H9 (cell line): ENCODE results near the gene LRMDA. TPM values are rescaled to one million over a fixed set of nuclear protein-coding genes. Genes with fewer than 3 reads are reported as not detected.

ENCODE experiments used
- DNase-seq: peaks from one replicate; pipeline ENCODE4 v3.0.0-alpha.2; 2017
- H2AFZ ChIP-seq: one replicate; pipeline ENCODE4 v1.6.1; 2013; ENCODE audit warnings: mild to moderate bottlenecking, low read length, control low read depth, moderate library complexity
- H2AK5ac ChIP-seq: 2 replicates; pipeline ENCODE4 v1.6.1; 2013; ENCODE audit warnings: low read length, control low read depth, mixed read lengths; ENCODE audit not compliant: insufficient read length
- H2BK120ac ChIP-seq: one replicate; pipeline ENCODE4 v1.6.1; 2013; ENCODE audit warnings: low read depth, mild to moderate bottlenecking, low read length, control low read depth, inconsistent platforms; ENCODE audit not compliant: poor library complexity, severe bottlenecking
- H2BK12ac ChIP-seq: 2 replicates; pipeline ENCODE4 v1.6.1; 2013; ENCODE audit warnings: low read length, control low read depth, mixed read lengths, low read depth; ENCODE audit not compliant: insufficient read length
- H2BK15ac ChIP-seq: 2 replicates; pipeline ENCODE4 v1.6.1; 2013; ENCODE audit warnings: low read depth, low read length, control low read depth
- H2BK20ac ChIP-seq: one replicate; pipeline ENCODE4 v1.6.1; 2013; ENCODE audit warnings: low read depth, mild to moderate bottlenecking, low read length, control low read depth, inconsistent platforms; ENCODE audit not compliant: poor library complexity, severe bottlenecking
- H2BK5ac ChIP-seq: 2 replicates; pipeline ENCODE4 v1.6.1; 2013; ENCODE audit warnings: low read length, control low read depth, mixed read lengths; ENCODE audit not compliant: insufficient read length
- H3K14ac ChIP-seq: 2 replicates; pipeline ENCODE4 v1.6.1; 2013; ENCODE audit warnings: low read length, control low read depth; ENCODE audit not compliant: insufficient read depth
- H3K18ac ChIP-seq: 2 replicates; pipeline ENCODE4 v1.6.1; 2013; ENCODE audit warnings: low read depth, mild to moderate bottlenecking, mixed read lengths, low read length, control low read depth; ENCODE audit not compliant: insufficient read length
- H3K23ac ChIP-seq: 2 replicates; pipeline ENCODE4 v1.6.1; 2013; ENCODE audit warnings: low read length, control low read depth, mixed read lengths, low read depth; ENCODE audit not compliant: insufficient read length
- H3K23me2 ChIP-seq: 2 replicates; pipeline ENCODE4 v1.6.1; 2013; ENCODE audit warnings: low read depth, mild to moderate bottlenecking, mixed read lengths, low read length, control low read depth; ENCODE audit not compliant: insufficient read length, poor library complexity, severe bottlenecking
- H3K27ac ChIP-seq: 2 replicates; pipeline ENCODE4 v1.5.1; 2013; ENCODE audit warnings: low read length, control low read depth, mixed read lengths, low read depth; ENCODE audit not compliant: insufficient read length
- H3K27me3 ChIP-seq: 2 replicates; pipeline ENCODE4 v1.6.1; 2013; ENCODE audit warnings: low read length, control low read depth, inconsistent platforms; ENCODE audit not compliant: insufficient read depth
- H3K4ac ChIP-seq: 2 replicates; pipeline ENCODE4 v1.6.1; 2013; ENCODE audit warnings: low read depth, mild to moderate bottlenecking, control low read depth, inconsistent platforms, low read length, moderate library complexity
- H3K4me1 ChIP-seq: 2 replicates; pipeline ENCODE4 v1.6.1; 2013; ENCODE audit warnings: low read length, control low read depth, inconsistent platforms; ENCODE audit not compliant: insufficient read depth
- H3K4me2 ChIP-seq: 2 replicates; pipeline ENCODE4 v1.6.1; 2013; ENCODE audit warnings: low read length, control low read depth, mixed read lengths; ENCODE audit not compliant: insufficient read length, insufficient read depth
- H3K56ac ChIP-seq: 2 replicates; pipeline ENCODE4 v1.6.1; 2013; ENCODE audit warnings: low read depth, mild to moderate bottlenecking, mixed read lengths, low read length, control low read depth; ENCODE audit not compliant: insufficient read length
- H3K79me1 ChIP-seq: 2 replicates; pipeline ENCODE4 v1.6.1; 2013; ENCODE audit warnings: low read depth, mild to moderate bottlenecking, moderate library complexity, low read length, control low read depth, inconsistent platforms; ENCODE audit not compliant: insufficient read depth, poor library complexity, severe bottlenecking
- H3K79me2 ChIP-seq: 2 replicates; pipeline ENCODE4 v1.6.1; 2013; ENCODE audit warnings: low read length, control low read depth, inconsistent platforms; ENCODE audit not compliant: insufficient read depth
- H3K9ac ChIP-seq: 2 replicates; pipeline ENCODE4 v1.6.1; 2013; ENCODE audit warnings: low read length, control low read depth, mixed read lengths; ENCODE audit not compliant: insufficient read length; ENCODE audit errors: extremely low read depth
- H3K9me3 ChIP-seq: one replicate; pipeline ENCODE4 v1.6.1; 2013; ENCODE audit warnings: low read depth, low read length, inconsistent platforms; ENCODE audit not compliant: control insufficient read depth
- H3T11ph ChIP-seq: one replicate; pipeline ENCODE4 v1.6.1; 2013; ENCODE audit warnings: mild to moderate bottlenecking, low read length, control low read depth, inconsistent platforms
- H4K20me1 ChIP-seq: one replicate; pipeline ENCODE4 v1.6.1; 2013; ENCODE audit not compliant: control insufficient read depth, insufficient read length, insufficient read depth
- H4K5ac ChIP-seq: 2 replicates; pipeline ENCODE4 v1.6.1; 2013; ENCODE audit warnings: low read depth, mild to moderate bottlenecking, mixed read lengths, low read length, control low read depth; ENCODE audit not compliant: insufficient read length
- H4K8ac ChIP-seq: replicated peaks from 2 replicates; pipeline ENCODE4 v1.6.1; 2013; ENCODE audit warnings: low read length, control low read depth, mixed read lengths, low read depth; ENCODE audit not compliant: insufficient read length
- H4K91ac ChIP-seq: 2 replicates; pipeline ENCODE4 v1.6.1; 2013; ENCODE audit warnings: low read depth, mild to moderate bottlenecking, moderate library complexity, mixed read lengths, low read length, control low read depth; ENCODE audit not compliant: insufficient read length
- H3K27ac Mint-ChIP-seq, 3 experiments: 2 replicates in 2 of 3; 3 replicates in 1 of 3; pipeline ENCODE4 v1.8.0; 2020 to 2021; ENCODE audit warnings: mixed read lengths in 3 of 3, mild to moderate bottlenecking in 1 of 3, moderate library complexity in 1 of 3
- H3K27me3 Mint-ChIP-seq: 2 replicates; pipeline ENCODE4 v1.8.0; 2021; ENCODE audit warnings: low read depth, mild to moderate bottlenecking, moderate library complexity, mixed read lengths
- H3K36me3 Mint-ChIP-seq, 3 experiments: 2 replicates in 2 of 3; 3 replicates in 1 of 3; pipeline ENCODE4 v1.8.0; 2020 to 2021; ENCODE audit warnings: low read depth in 3 of 3, mixed read lengths in 3 of 3; ENCODE audit not compliant: insufficient read depth in 1 of 3
- H3K4me1 Mint-ChIP-seq, 2 experiments: 2 replicates each; pipeline ENCODE4 v1.8.0; 2020; ENCODE audit warnings: mixed read lengths in 2 of 2
- H3K4me3 Mint-ChIP-seq, 2 experiments: 2 replicates in 1 of 2; 3 replicates in 1 of 2; pipeline ENCODE4 v1.8.0; 2020 to 2021; ENCODE audit warnings: mild to moderate bottlenecking in 2 of 2, mixed read lengths in 2 of 2, moderate library complexity in 1 of 2
- H3K9me3 Mint-ChIP-seq, 2 experiments: 2 replicates in 1 of 2; 3 replicates in 1 of 2; pipeline ENCODE4 v1.8.0; 2020; ENCODE audit warnings: mild to moderate bottlenecking in 2 of 2, mixed read lengths in 2 of 2, moderate library complexity in 1 of 2
- CTCF ChIP-seq: fragments of 200-600 bp; sonication (generic); conservative IDR thresholded peaks from 3 replicates; pipeline ENCODE4 v1.8.0; 2021; ENCODE audit warnings: antibody characterized with exemption, mild to moderate bottlenecking
- WGBS: extraction: QIAGEN DNeasy Blood & Tissue Kit; methylation state at CpG from one replicate; pipeline ENCODE4 v1.1.7; 2013; ENCODE audit warnings: missing lambda C conversion rate, low lambda C conversion rate, mixed read lengths; ENCODE audit not compliant: insufficient read length; ENCODE audit errors: extremely low coverage; 5-methylcytosine and 5-hydroxymethylcytosine counted together
- total RNA-seq: library from RNA; stranded (reverse); gene quantifications from 2 replicates; pipeline ENCODE4 v1.2.1, GENCODE V29; 2021

Gene LRMDA
- total RNA-seq, 1 experiment from 2014 or later, result 1.8 TPM

- Histone ChIP-seq H4K20me1 (no peaks in the 10 kb centered on the region), H2BK12ac (no peak overlapping the region), H4K8ac (no peak overlapping the region), H3K9me3 (no peaks in the 10 kb centered on the region), H3K79me2 (no peaks in the 10 kb centered on the region), H3T11ph (no peak overlapping the region), H3K27ac (no peak overlapping the region), H3K23ac (no peak overlapping the region), H3K4me1 (no peaks in the 10 kb centered on the region), H3K56ac (no peak overlapping the region), H4K5ac (no peak overlapping the region), H3K4ac (no peak overlapping the region), H4K91ac (no peak overlapping the region), H2AK5ac (no peak overlapping the region), H3K79me1 (no peaks in the 10 kb centered on the region), H3K9ac (no peak overlapping the region), H3K14ac (no peak overlapping the region), H2BK120ac (no peak overlapping the region), H2BK5ac (no peak overlapping the region), H3K23me2 (no peaks in the 10 kb centered on the region), H3K18ac (no peak overlapping the region), H2AFZ (no peak overlapping the region), H3K27me3 (no peaks in the 10 kb centered on the region), H2BK15ac (no peak overlapping the region), H2BK20ac (no peak overlapping the region), H3K4me2 (no peak overlapping the region)
- DNase-seq, result no peak
- Mint-ChIP-seq H3K4me1 (peaks cover 9 to 12% of the 10 kb centered on the region in 2 experiments), H3K27ac (no peak overlapping the region; a peak in 1 of 7 replicates), H3K36me3 (no peaks in the 10 kb centered on the region), H3K9me3 (no peaks in the 10 kb centered on the region), H3K27me3 (peaks cover 10% of the 10 kb centered on the region), H3K4me3 (no peak overlapping the region)
- no CpG with 5 or more reads among the region's 2 CpGs for WGBS
- no peak for TF ChIP-seq CTCF
Measured at GRCh38 chr10:75875740-75876139, 444.3 kb downstream of the LRMDA start.
